ENCODE measurements around the gene RELN. TPM values are rescaled to one million over a fixed set of nuclear protein-coding genes. Genes with fewer than 3 reads are reported as not detected.

RELN gene
- total and polyA plus RNA-seq, 10 of the 15 experiments (the other 5 are each of a cell fraction or from before 2014, with no cell fraction given), result 0.11 to 0.21 TPM; not detected in 8

GRCh38 chr7:103875718-103876117 is 113.7 kb downstream of the RELN start:
- SMC1A ChIA-PET (ENCODE audit: uncharacterized antibody, unreplicated experiment), result no interaction called here
- Histone ChIP-seq H3K27me3 (replicated peaks in 1 of 2; ENCODE audit: control insufficient read depth in 2 of 2, insufficient read depth in 2 of 2, low read length in 1 of 2) (no peaks in the 10 kb centered on the region), H3K9me3 (replicated peaks; ENCODE audit: control insufficient read depth, insufficient read depth, low read length) (no peaks in the 10 kb centered on the region), H4K20me1 (ENCODE audit: control insufficient read depth, insufficient read depth) (no peaks in the 10 kb centered on the region), H3K4me3 (no peak overlapping the region), H3K4me2 (ENCODE audit: control insufficient read depth, insufficient read depth) (no peak overlapping the region), H3K79me2 (ENCODE audit: control insufficient read depth, insufficient read depth, low read length) (no peaks in the 10 kb centered on the region), H3K36me3 (ENCODE audit: control insufficient read depth in 2 of 2, insufficient read depth in 2 of 2, low read length in 1 of 2) (no peaks in the 10 kb centered on the region), H2AFZ (ENCODE audit: control insufficient read depth, low read depth, low read length) (no peak overlapping the region), H3K4me1 (ENCODE audit: control insufficient read depth, insufficient read depth, low read length) (no peaks in the 10 kb centered on the region), H3K9ac (ENCODE audit: control insufficient read depth, insufficient read depth, low read length) (no peak overlapping the region), H3K27ac (ENCODE audit: control insufficient read depth, insufficient read depth) (no peak overlapping the region)
- no peak for FAIRE-seq
- POLR2A ChIA-PET, result no interaction called here
- ATAC-seq, result no peak
- RAD21 ChIA-PET (ENCODE audit: unreplicated experiment), result no interaction called here
- CTCF ChIA-PET, result no interaction called here
- DNase-seq (ENCODE audit: low read depth, low spot score), result no peak
- intact Hi-C loops (cut with micrococcal nuclease; ENCODE audit: unreplicated experiment) (no loop called here), in situ Hi-C loops (cut with MboI) (no loop called here)
- BruUV-seq (replicated peaks), result no TSS peak
- TF ChIP-seq HDGF (IDR thresholded peaks at IDR 0.05), result no peak
- no peak for TF ChIP-seq POLR2A (IDR thresholded peaks at IDR 0.05; ENCODE audit: low read depth, low read length)
- no peak for TF ChIP-seq POLR2AphosphoS5 (IDR thresholded peaks at IDR 0.05; ENCODE audit: low read length)
- TF ChIP-seq RELA (IDR thresholded peaks at IDR 0.05; ENCODE audit: borderline replicate concordance, partially characterized antibody), result no peak
- no peak for TF ChIP-seq SMC3 (IDR thresholded peaks at IDR 0.05; ENCODE audit: borderline replicate concordance, low read length)
- TF ChIP-seq HDAC2 (IDR thresholded peaks at IDR 0.05), result no peak
- no peak for TF ChIP-seq RFX5 (IDR thresholded peaks at IDR 0.05; ENCODE audit: low read depth, low read length)
- no peak for TF ChIP-seq BCL11A (IDR thresholded peaks at IDR 0.05; ENCODE audit: low read depth, low read length)
- TF ChIP-seq NBN (IDR thresholded peaks at IDR 0.05), result no peak
- no peak for TF ChIP-seq FOS (IDR thresholded peaks at IDR 0.05; ENCODE audit: borderline replicate concordance, extremely low read depth, insufficient read length)
- no peak for TF ChIP-seq TARDBP (IDR thresholded peaks at IDR 0.05; ENCODE audit: borderline replicate concordance)
- TF ChIP-seq BHLHE40 (IDR thresholded peaks at IDR 0.05; ENCODE audit: borderline replicate concordance in 1 of 2, low read depth in 2 of 2, low read length in 1 of 2), result no peak
- TF ChIP-seq ZNF384 (IDR thresholded peaks at IDR 0.05; ENCODE audit: borderline replicate concordance, low read depth, low read length), result no peak
- TF ChIP-seq MTA3 (IDR thresholded peaks at IDR 0.05; ENCODE audit: borderline replicate concordance, low read length), result no peak
- no peak for TF ChIP-seq KDM1A (IDR thresholded peaks at IDR 0.05; ENCODE audit: borderline replicate concordance)
- no peak for TF ChIP-seq TCF12 (IDR thresholded peaks at IDR 0.05; ENCODE audit: low read depth, low read length)
- TF ChIP-seq E2F8 (IDR thresholded peaks at IDR 0.05; ENCODE audit: low read depth, partially characterized antibody), result no peak
- no peak for TF ChIP-seq KAT2A (conservative IDR thresholded peaks at IDR 0.05; ENCODE audit: control insufficient read depth, low read depth, low read length)
- TF ChIP-seq SUPT20H (IDR thresholded peaks at IDR 0.05; ENCODE audit: borderline replicate concordance, control insufficient read depth, low read depth, low read length), result no peak

Measured in GM12878 (cell line).